GM21526 (cell line): ENCODE measurements around the gene FAM81A.

ENCODE experiments used
- ATAC-seq: cut with Tn5 transposase; IDR thresholded peaks from one replicate; pipeline ENCODE4 v1.9.1; 2021; ENCODE audit warnings: moderate library complexity; ENCODE audit not compliant: unreplicated experiment, low FRiP score

Gene FAM81A

DNA sequence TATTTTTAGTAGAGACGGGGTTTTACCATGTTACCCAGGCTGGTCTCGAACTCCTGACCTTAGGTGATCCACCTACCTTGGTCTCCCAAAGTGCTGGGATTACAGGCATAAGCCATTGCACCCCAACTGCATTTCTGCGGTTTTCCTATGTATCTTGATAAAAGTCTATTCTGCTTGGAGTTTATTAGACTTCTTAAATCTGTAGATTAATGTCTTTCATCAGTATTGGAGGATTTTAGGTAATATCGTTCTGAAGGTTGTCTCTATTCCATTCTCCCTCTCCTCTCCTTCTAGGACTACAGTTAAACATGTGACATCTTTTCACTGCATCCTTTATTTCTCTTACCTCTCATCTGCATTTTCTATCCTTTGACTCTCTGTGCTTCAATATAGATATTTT is 127.3 kb downstream of the FAM81A start:
- no peak for ATAC-seq

DNA sequence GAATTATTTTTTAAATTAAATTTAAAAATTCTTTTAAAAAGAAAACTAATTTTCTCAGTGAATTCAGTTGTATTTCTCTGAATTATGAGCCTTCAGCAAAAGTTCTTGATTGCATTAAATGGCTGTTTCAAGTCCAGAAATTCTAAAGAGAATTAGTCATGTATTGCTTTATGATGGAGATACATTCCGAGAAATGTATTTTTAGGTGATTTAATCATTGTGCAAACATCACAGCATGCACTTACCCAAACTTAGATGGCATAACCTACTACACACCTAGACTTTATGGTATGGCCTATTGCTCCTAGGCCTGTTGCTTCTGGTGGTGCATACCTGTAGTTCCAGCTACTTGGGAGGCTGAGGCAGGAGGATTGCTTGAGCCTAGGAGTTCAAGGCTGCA is 129.3 kb downstream of the FAM81A start:
- ATAC-seq = no peak

GRCh38 chr15:59569477-59569876 is 131.5 kb downstream of the FAM81A start:
- ATAC-seq = no peak

GRCh38 chr15:59570315-59570714 is 132.3 kb downstream of the FAM81A start:
- no peak for ATAC-seq

- no peak for ATAC-seq
Observed at GRCh38 chr15:59571606-59572005, 133.6 kb downstream of the FAM81A start.
